Esophagus squamous epithelium (tissue), 4 donors: ENCODE measurements around the gene PIGZ.

Experiments used
- POLR2A ChIP-seq, 4 donors: fragments of 450-650 bp; IDR thresholded peaks; one replicate each; pipeline ENCODE4 v1.6.1; 2017; ENCODE audit warnings: antibody characterized with exemption in 4 of 4, mild to moderate bottlenecking in 4 of 4, moderate library complexity in 3 of 4
- TF ChIP-seq, protein P1 (sequence below), 6 experiments: fragments of 450-650 bp in 4 of 6; fragments of 200-600 bp in 2 of 6; sonication (generic) in 2 of 6; IDR thresholded peaks; one replicate each; pipeline ENCODE4 v1.5.1; 2016 to 2019; ENCODE audit warnings: antibody characterized with exemption in 6 of 6, mild to moderate bottlenecking in 4 of 6, moderate library complexity in 4 of 6

DNA sequence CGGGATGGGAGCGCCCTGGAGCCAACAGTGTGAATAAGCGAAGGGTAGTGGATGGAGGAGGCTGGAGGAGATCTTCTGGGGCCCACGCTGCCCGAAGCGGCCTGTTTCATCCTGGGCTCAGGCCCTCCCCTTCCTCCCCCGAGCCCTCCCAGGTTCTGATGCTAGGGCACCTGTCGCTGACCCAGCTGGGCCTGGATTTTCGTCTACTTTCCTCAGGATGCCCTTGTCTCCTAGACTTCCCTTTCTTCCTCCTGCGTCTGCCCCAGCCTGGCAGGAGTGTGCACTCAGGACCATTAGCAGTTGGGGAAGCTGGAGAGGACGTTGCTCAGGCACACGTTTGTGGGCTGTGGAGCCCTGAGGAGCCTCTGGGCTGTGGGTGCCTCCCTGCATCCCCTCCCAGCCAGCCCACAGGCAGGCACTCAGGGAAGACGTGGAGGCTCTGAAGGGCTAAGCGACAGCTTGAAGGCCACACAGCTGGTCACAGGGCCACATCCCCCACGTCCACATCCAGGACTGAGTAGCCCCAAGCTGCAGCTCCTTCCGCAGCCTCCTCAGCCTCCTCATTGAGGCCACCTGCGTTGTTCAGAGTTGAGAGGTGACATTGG is 23.9 kb upstream of the PIGZ start:
- TF ChIP-seq, protein P1, sequence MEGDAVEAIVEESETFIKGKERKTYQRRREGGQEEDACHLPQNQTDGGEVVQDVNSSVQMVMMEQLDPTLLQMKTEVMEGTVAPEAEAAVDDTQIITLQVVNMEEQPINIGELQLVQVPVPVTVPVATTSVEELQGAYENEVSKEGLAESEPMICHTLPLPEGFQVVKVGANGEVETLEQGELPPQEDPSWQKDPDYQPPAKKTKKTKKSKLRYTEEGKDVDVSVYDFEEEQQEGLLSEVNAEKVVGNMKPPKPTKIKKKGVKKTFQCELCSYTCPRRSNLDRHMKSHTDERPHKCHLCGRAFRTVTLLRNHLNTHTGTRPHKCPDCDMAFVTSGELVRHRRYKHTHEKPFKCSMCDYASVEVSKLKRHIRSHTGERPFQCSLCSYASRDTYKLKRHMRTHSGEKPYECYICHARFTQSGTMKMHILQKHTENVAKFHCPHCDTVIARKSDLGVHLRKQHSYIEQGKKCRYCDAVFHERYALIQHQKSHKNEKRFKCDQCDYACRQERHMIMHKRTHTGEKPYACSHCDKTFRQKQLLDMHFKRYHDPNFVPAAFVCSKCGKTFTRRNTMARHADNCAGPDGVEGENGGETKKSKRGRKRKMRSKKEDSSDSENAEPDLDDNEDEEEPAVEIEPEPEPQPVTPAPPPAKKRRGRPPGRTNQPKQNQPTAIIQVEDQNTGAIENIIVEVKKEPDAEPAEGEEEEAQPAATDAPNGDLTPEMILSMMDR (IDR thresholded peaks at IDR 0.05): no peak
- TF ChIP-seq POLR2A (IDR thresholded peaks at IDR 0.05): no peak
